GM21381 (cell line): ENCODE measurements around the gene OLIG1.
A peak's percentile ranks its signal among the peaks of the same experiment; 100 is the strongest.

Experiments used
- ATAC-seq: cut with Tn5 transposase; IDR thresholded peaks from one replicate; pipeline ENCODE4 v1.9.1; 2021; ENCODE audit warnings: mild to moderate bottlenecking, moderate library complexity; ENCODE audit not compliant: unreplicated experiment

The OLIG1 gene

GRCh38 chr21:33069994-33070743 is at the start of gene OLIG1:
TSS of gene OLIG1 (plus strand) at chr21:33070141. CDS start at chr21:33070247, 106 bp downstream.
- ATAC-seq = peak; percentile 47

- no peak for ATAC-seq
Measured at GRCh38 chr21:33020558-33021100, 49.3 kb upstream of the OLIG1 start.

- ATAC-seq = no peak
Measured at GRCh38 chr21:33021150-33021549, 48.8 kb upstream of the OLIG1 start.

- no peak for ATAC-seq
Measured at GRCh38 chr21:33021667-33022066, 48.3 kb upstream of the OLIG1 start.

GRCh38 chr21:33022489-33022827 is 47.5 kb upstream of the OLIG1 start:
- no peak for ATAC-seq

- ATAC-seq = no peak
Measured at GRCh38 chr21:33022828-33023573, 46.9 kb upstream of the OLIG1 start.

GRCh38 chr21:33023574-33024200 is 46.3 kb upstream of the OLIG1 start:
- no peak for ATAC-seq

GRCh38 chr21:33024201-33025103 is 45.5 kb upstream of the OLIG1 start:
- no peak for ATAC-seq

GRCh38 chr21:33025106-33025488 is 44.8 kb upstream of the OLIG1 start:
- ATAC-seq = no peak

GRCh38 chr21:33025489-33026442 is 44.2 kb upstream of the OLIG1 start, which contains the start of gene OLIG2:
TSS of gene OLIG2 (plus strand) at chr21:33025935. CDS start at chr21:33026863, 928 bp downstream.
- no peak for ATAC-seq

GRCh38 chr21:33026443-33026858 is 43.5 kb upstream of the OLIG1 start:
- no peak for ATAC-seq

- no peak for ATAC-seq
Measured at GRCh38 chr21:33026878-33027400, 43.0 kb upstream of the OLIG1 start.

- no peak for ATAC-seq
Measured at GRCh38 chr21:33027401-33028286, 42.3 kb upstream of the OLIG1 start.

- ATAC-seq = no peak
Measured at GRCh38 chr21:33028287-33028670, 41.7 kb upstream of the OLIG1 start.

GRCh38 chr21:33028773-33029384 is 41.1 kb upstream of the OLIG1 start:
- ATAC-seq = no peak

- ATAC-seq = no peak
Measured at GRCh38 chr21:33029385-33029921, 40.5 kb upstream of the OLIG1 start.

- no peak for ATAC-seq
Measured at GRCh38 chr21:33029975-33030461, 39.9 kb upstream of the OLIG1 start.
